GM19468 (cell line): ENCODE data around the gene HLA-B.
"Not testable (repeated sequence)": the region's sequence is repeated elsewhere in the genome, so short reads cannot be mapped to it uniquely, and the experiment has no call there.

Experiments
- ATAC-seq: cut with Tn5 transposase; IDR thresholded peaks from one replicate; pipeline ENCODE4 v1.9.1; 2021; ENCODE audit warnings: mild to moderate bottlenecking, moderate library complexity, moderate number of reproducible peaks; ENCODE audit not compliant: unreplicated experiment; ENCODE audit errors: extremely low read depth

Gene HLA-B

GRCh38 chr6:31386099-31386498, 29.1 kb upstream of the HLA-B start:
- no peak for ATAC-seq

DNA sequence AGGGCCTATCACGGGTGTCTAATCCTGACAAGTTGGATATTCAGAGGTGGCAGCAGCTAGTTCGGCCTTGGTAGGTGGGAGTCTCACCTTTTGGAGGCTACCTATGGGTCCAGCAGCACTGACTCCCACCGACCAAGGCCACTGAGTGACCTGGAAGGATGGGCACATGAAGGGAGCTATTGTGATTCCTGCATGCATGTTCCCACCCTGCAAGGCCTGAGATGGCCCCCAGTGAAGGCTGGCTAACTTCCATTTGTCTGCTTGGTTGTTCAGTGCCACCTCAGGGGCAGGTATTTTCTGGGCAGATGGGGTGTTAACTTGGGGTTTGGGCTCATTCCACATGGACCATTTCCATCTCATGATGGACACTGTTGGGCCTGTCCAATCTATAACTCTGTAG, 28.1 kb upstream of the HLA-B start:
- ATAC-seq = no peak

DNA sequence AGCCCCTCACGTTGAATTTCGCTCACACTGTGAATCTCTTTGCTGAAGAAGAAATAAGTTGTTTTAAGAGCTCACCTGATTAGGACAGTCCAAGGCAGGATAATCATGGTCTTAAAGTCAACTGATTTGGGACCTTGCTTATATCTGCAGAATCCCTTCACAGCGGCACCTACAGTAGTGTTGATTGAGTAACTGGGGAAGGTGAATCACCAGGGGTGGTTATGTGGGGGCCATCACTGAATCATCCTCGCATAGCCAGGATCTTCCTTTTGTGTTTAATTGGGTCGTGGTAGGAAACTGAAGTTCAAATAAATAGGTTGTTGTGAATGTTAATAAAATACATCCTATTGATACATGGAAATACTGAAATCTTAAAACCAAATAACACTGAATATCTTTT, 26.2 kb upstream of the HLA-B start:
- ATAC-seq = no peak

- ATAC-seq = no peak
Measured at GRCh38 chr6:31381666-31382065, 24.7 kb upstream of the HLA-B start.

DNA sequence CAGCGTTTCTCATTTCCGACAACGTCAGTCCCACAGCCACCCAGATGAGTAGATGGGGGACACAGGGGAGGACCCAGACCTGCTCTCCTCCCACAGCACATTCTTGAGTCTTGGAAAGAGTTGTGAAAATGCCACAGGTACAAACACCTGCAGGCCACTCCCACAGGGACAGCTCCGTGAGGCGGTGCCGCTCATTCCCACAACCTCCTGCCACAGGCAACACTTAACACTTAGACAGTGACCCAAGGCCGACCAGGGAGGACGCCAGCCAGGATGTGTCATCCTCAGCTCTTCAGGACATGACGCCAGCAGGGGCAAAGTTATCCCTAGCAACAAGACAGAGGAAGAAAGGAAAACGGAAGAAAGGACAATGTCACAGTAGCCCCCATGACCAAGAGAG, 22.9 kb upstream of the HLA-B start:
- no peak for ATAC-seq

DNA sequence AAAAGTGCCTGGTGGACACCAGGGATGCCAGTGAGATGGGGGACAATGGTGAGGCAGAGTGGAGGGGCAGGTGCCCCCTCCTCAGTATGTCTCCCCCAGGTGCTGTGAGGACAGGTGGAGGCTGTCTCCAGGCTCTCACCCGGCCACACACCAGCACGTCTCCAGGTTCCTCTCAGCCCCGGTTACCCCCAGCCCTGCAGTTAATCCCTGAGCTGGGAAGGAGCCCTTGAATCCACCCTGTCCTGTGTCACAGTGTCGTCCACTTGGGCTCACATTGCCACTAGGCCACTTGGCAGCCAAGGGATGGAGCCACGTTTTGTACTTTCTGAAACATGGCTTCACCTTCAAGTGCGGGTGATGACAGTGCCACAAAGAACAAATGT, 21.7 kb upstream of the HLA-B start:
- no peak for ATAC-seq

- no peak for ATAC-seq
Measured at GRCh38 chr6:31378062-31378720, 21.2 kb upstream of the HLA-B start.

GRCh38 chr6:31377029-31377428, 20.1 kb upstream of the HLA-B start:
- ATAC-seq = no peak

DNA sequence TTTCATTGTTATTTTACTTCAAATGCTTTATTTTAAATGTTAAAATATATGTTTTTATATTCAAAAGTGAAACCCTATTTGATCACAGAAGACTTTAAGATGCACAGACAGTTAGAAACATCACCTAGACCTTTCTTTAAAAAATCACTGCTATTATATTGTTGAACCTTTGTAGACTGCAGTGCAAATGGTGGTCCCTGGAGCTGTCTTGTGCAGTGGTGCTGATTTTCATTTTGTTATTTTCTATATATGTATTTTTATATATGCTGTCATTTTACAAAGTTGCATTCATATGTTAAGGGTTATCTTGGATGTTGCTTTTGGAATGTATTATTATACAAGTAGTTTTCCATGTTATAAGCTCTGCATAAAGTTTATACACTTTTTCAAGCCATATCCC, 18.7 kb upstream of the HLA-B start:
- no peak for ATAC-seq

GRCh38 chr6:31374118-31374517, 17.1 kb upstream of the HLA-B start:
- not testable (repeated sequence) for ATAC-seq

DNA sequence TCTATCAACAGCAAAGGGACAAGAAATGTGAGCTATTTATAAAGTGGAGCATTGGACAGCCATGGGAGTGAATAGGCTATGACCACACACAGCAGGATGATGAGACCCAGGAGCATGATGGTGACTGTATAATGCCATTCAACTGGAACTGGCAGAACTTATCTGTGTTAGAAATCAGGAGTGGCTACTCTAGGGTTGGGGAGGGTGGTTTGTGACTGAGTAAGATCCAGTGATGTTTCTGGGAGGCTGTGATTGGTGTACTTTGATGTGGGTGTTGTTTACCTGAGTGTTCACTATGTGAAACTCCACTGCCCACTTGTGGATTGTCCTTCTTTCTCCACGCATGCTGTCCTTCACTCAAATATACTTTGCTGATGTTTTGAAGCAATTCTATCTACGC, 11.5 kb upstream of the HLA-B start:
- no peak for ATAC-seq

- ATAC-seq = no peak
Measured at GRCh38 chr6:31366693-31367470, 9.9 kb upstream of the HLA-B start.

- no peak for ATAC-seq
Measured at GRCh38 chr6:31365864-31366263, 8.9 kb upstream of the HLA-B start.

DNA sequence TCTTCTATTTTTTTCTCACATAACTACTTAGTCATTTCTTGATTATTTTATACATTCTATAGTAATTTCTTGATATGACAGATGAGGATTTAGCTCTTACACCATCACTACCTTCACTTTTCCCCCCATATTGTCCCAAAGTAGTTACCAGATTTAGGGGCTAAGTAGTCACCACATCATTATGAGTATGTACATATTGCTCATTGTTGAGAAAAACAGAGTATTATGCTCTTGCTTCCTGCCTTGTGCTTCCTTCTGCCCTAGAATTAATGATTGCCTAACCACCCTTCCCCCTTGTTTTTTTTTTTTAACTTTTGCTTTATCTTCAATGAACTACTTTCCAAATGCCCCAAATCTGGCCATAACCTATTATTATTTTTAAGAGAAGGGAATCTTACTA, 6.8 kb upstream of the HLA-B start:
- ATAC-seq = no peak

- no peak for ATAC-seq
Measured at GRCh38 chr6:31362751-31363150, 5.8 kb upstream of the HLA-B start.

- no peak for ATAC-seq
Measured at GRCh38 chr6:31359581-31359980, 2.6 kb upstream of the HLA-B start.

DNA sequence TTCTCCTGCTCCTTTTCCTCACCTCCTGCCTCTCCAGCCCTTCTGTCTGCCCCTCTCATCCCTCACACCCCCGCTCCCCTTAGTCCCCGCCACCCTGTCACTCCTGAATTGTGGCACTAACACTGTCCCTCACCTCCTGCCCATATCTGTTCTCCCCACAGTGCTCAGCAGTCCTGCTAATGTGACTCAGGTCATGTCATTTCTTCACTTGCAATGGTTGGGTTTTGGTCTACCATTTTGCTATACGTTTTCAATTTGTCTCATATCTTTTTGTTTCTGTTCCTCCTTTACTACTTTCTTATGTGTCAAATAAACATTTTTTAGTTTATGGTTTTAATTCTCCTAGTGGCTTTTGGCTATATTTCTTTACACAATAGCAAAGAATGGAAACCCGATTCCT, 1.3 kb upstream of the HLA-B start:
- ATAC-seq = no peak

DNA sequence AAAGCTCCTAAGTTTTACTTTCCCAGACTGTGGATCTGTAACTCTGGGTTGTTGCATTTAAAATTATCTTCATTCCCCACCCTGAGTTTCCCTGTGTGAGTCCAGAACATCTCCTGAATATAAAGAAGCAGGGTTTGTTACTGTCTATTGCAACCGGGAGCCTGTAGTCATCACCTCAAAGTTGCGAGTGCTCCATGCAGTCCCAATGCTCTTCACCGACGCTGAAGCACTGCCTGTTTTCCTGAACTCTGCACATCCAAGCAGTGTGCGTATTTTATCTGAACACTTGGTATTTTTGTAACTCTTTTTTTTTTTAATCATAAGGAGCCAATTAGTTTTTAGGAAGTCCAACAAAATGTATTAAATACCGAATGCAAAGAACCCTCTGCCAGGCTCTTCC, 907 bp upstream of the HLA-B start:
- no peak for ATAC-seq

GRCh38 chr6:31356216-31356945, 598 bp downstream of the HLA-B start:
- no peak for ATAC-seq

DNA sequence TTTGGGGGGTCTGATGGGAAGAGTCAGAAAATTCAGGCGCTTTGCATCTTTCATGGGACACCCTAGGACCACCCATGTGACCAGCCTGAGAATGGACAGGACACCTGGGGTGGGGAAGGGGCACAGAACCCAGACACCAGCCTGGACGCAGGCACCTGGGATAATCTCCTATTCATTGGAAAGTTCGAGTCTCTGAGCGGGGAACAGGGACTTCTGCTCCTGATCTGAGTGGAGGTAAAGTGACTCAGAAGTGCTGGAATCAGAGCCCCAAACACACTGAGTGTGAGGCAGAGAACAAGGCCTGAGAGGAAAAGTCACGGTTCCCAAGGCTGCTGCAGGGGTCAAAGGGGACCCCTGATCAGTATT, 1.4 kb downstream of the HLA-B start:
- ATAC-seq = no peak

GRCh38 chr6:31354864-31355582, 2.0 kb downstream of the HLA-B start:
- no peak for ATAC-seq
